ENCODE results near the gene PATL2. TPM values are rescaled to one million over a fixed set of nuclear protein-coding genes. Genes with fewer than 3 reads are reported as not detected.

The PATL2 gene
- total and polyA plus RNA-seq, 11 donors: 0.44 to 4.2 (median 2.6) TPM; not detected in 1

DNA sequence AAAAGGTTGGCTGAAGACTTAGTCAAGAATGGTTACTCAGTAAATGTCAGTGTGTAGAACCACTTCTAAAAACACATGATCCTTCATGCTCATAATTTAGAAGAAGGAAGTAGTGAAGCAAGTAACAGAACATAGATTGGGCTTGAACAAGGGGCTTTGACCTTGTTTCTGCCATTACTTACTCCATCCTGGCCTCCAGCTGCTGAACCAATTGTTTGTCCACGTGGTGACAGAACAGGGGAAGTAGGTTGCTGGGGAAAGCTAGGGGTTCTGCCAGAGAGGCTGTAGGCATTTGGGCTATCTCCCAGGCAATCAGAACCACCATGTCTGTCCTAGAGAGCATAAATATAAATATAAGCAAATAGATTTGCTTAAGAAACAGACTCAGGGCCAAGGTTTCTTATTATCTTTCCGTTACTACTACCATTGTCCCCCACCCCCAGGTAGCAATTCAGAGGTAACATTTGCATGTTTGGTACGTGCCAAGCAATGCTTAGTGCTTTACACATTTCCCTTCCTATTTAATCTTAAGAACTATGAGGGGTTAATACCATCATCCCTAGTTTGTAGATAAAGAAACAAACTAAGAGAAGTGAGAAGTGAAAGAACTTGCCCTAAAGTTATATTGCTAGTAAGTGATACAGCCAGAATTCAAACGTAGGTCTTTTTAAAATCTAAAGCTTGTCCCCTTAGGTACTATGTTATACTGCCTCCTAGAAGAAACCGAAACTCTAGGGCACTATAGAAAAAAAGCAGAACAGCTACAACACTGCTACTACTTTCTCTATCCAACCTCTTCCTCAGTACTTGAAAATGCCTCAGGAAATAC is 44.7 kb downstream of the PATL2 start:
- intact Hi-C loops (cut with DNase I): loop anchor here in 3 of 10 donors (5.0 kb wide), 1 partner anchor 41 kb away; no protein-coding TSS in a partner anchor
- no peaks in the 10 kb centered on the region for H3K9me3 ChIP-seq
- no peak for ATAC-seq
- H3K36me3 ChIP-seq: no peaks in the 10 kb centered on the region
- whole genome bisulfite sequencing, 4 donors: 56 to 67% (median 62%) methylated on average over 5 of the region's 5 CpGs
- no peaks in the 10 kb centered on the region for H3K27me3 ChIP-seq
- no peak for TF ChIP-seq POLR2A (IDR thresholded peaks at IDR 0.05)
- no peak for TF ChIP-seq CTCF (IDR thresholded peaks at IDR 0.05)
- peak overlapping the region in 2 of 12 donors; percentile 30 to 99 for H3K27ac ChIP-seq
- H3K4me1 ChIP-seq: peaks cover 0 to 49% (median 13%) of the 10 kb centered on the region in 12 donors
- no peak for DNase-seq
- H3K4me3 ChIP-seq: peak overlapping the region in 1 of 12 donors; percentile 15

DNA sequence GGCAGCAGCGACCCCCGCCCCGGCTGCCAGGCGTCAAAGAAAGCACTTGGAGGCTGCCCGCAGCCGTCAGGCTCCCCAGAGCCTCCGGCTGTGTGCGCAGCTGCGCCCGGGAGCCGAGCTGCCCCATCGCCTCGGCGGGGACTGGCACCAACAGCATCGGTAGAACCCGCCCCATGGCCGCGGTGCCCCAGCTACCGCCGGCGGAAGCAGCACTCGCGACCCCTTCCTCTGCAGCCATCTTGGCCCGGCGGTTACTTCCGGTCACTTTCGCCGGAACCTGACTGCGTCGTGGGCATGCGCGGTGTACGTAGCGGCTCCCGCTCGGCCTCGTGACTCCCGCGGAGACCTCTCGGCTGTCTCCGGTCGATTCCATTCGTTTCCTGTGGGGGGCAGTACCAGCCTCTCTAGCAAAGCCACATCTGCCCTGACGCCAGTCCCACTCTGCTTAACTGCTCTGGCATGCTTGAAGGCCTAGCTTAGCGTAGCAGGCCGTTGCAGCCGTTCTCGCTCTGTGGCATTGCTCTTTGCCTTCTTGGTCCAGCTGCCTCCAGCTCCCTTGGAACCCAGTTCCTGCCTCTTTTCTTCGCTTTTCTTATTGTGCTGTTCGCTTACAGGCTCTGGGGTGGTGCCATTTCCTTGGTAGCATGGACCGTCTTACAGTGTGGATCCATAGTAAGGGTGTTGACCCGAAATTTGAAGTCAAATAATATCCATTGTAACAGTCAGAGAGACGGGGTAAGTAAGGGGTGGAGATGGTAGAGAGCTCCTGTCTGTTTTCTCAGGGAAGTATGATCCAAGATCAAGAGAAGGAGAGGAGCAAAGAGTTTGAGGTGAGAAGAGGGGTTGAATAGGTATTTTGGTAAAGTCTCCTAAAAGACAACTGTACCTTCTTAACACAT is 47.5 kb downstream of the PATL2 start, which contains the start of gene SPG11:
TSS of gene SPG11 (minus strand) at position 253 of the 899 bp plus-strand sequence. CDS start at position 238, 15 bp downstream.
- H3K36me3 ChIP-seq: peaks cover 0 to 22% (median 16%) of the 10 kb centered on the region in 9 donors
- H3K27ac ChIP-seq: peak within 1 kb of the TSS; percentile 91 to 99 (median 97)
- peaks cover 0 to 49% (median 15%) of the 10 kb centered on the region in 12 donors for H3K4me1 ChIP-seq
- ATAC-seq (peak; percentile 98 to 99 (median 98)), DNase-seq (peak; percentile 98 to 99 (median 99))
- intact Hi-C loops (cut with DNase I): loop anchor here (1.0 to 5.0 kb wide), 7 partner anchors 47 to 75 kb away; partner anchors contain the start of genes TRIM69 (in 7 of the 10), B2M (in 5 of the 10) and PATL2 (in 5 of the 10)
- TF ChIP-seq CTCF (IDR thresholded peaks at IDR 0.05): peak; percentile 92 to 98 (median 96)
- peak in 1 of 2 donors; percentile 88 for TF ChIP-seq POLR2A (IDR thresholded peaks at IDR 0.05)
- WGBS, 4 donors: 7 to 41% (median 12%) methylated on average over 10 to 53 of the region's 53 CpGs
- no peaks in the 10 kb centered on the region for H3K27me3 ChIP-seq
- peak within 1 kb of the TSS; percentile 69 to 99 (median 93) for H3K4me3 ChIP-seq
- no peaks in the 10 kb centered on the region for H3K9me3 ChIP-seq

GRCh38 chr15:44662478-44663409 is 48.4 kb downstream of the PATL2 start:
- no peak for TF ChIP-seq POLR2A (IDR thresholded peaks at IDR 0.05)
- intact Hi-C loops (cut with DNase I): loop anchor here in 9 of 10 donors (1.0 to 5.0 kb wide), 7 partner anchors 48 to 76 kb away; partner anchors contain the start of genes B2M (in 5 of the 9), PATL2 (in 5 of the 9) and TRIM69 (in 4 of the 9)
- Histone ChIP-seq H3K4me1 (peaks cover 0 to 49% (median 15%) of the 10 kb centered on the region in 12 donors), H3K27me3 (no peaks in the 10 kb centered on the region), H3K9me3 (no peaks in the 10 kb centered on the region), H3K4me3 (peak overlapping the region; percentile 69 to 99 (median 93)), H3K36me3 (peaks cover 0 to 31% (median 25%) of the 10 kb centered on the region in 9 donors), H3K27ac (peak overlapping the region; percentile 91 to 99 (median 97))
- whole genome bisulfite sequencing, 4 donors: 10 to 18% (median 10%) methylated on average over 19 to 34 of the region's 34 CpGs
- DNase-seq (peak; percentile 62 to 84 (median 68)), ATAC-seq (peak; percentile 36 to 77 (median 71))
